Diencephalon (tissue), 1 donor: ENCODE results near the gene RIOK1. TPM values are rescaled to one million over a fixed set of nuclear protein-coding genes. Genes with fewer than 3 reads are reported as not detected.

Experiments used
- total RNA-seq: library from RNA; depleted of rRNA; stranded (reverse); fragments of >200 nt; gene quantifications from one replicate; pipeline ENCODE4 v1.2.3, GENCODE V29; 2014

The RIOK1 gene
- 29.8 TPM for total RNA-seq

GRCh38 chr6:7389451-7390225 lies at the start of gene RIOK1, which contains the start of gene CAGE1:
Gene RIOK1 (plus strand): TSS chr6:7389808. CDS start chr6:7390003, 195 bp downstream.
Gene CAGE1 (minus strand): TSS chr6:7389742. CDS start chr6:7387173, 2,569 bp downstream.

Other genes with a start within 250 kb of the RIOK1 start
- gene SSR1, start 76.6 kb upstream of the RIOK1 start, total RNA-seq: 63.4 TPM
- not detected for gene CAGE1, start 66 bp upstream of the RIOK1 start, total RNA-seq
- gene DSP, start 151.9 kb downstream of the RIOK1 start, total RNA-seq: 6.2 TPM
- gene SNRNP48, start 200.4 kb downstream of the RIOK1 start, total RNA-seq: 16.6 TPM